ENCODE data around the gene IL6.

The IL6 gene

DNA sequence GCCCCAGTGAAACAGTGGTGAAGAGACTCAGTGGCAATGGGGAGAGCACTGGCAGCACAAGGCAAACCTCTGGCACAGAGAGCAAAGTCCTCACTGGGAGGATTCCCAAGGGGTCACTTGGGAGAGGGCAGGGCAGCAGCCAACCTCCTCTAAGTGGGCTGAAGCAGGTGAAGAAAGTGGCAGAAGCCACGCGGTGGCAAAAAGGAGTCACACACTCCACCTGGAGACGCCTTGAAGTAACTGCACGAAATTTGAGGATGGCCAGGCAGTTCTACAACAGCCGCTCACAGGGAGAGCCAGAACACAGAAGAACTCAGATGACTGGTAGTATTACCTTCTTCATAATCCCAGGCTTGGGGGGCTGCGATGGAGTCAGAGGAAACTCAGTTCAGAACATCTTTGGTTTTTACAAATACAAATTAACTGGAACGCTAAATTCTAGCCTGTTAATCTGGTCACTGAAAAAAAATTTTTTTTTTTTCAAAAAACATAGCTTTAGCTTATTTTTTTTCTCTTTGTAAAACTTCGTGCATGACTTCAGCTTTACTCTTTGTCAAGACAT lies 574 bp upstream of the IL6 start:
- FAIRE-seq (peak; percentile 92), DNase-seq (ENCODE audit: low spot score) (peak; percentile 94)

- FAIRE-seq (no peak), DNase-seq (ENCODE audit: low spot score) (no peak)
Measured at GRCh38 chr7:22727714-22728035, 675 bp downstream of the IL6 start.

DNA sequence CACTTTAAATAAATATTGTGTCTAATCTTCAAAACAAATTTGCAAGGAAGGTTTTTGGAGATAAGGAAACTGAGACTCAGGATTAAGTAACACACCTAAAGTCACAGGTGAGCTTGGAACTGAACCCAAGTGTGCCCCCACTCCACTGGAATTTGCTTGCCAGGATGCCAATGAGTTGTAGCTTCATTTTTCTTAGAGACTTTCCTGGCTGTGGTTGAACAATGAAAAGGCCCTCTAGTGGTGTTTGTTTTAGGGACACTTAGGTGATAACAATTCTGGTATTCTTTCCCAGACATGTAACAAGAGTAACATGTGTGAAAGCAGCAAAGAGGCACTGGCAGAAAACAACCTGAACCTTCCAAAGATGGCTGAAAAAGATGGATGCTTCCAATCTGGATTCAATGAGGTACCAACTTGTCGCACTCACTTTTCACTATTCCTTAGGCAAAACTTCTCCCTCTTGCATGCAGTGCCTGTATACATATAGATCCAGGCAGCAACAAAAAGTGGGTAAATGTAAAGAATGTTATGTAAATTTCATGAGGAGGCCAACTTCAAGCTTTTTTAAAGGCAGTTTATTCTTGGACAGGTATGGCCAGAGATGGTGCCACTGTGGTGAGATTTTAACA lies 1.5 kb downstream of the IL6 start:
- DNase-seq (ENCODE audit: low spot score): peak; percentile 79

GRCh38 chr7:22729180-22729825 lies 2.3 kb downstream of the IL6 start:
- FAIRE-seq: no peak

More for the DNA sequence above, 1.5 kb downstream of the IL6 start:
- FAIRE-seq: peak; percentile 84

GRCh38 chr7:22730066-22730710 lies 3.2 kb downstream of the IL6 start:
- FAIRE-seq (no peak), DNase-seq (ENCODE audit: low spot score) (no peak)

More at GRCh38 chr7:22729180-22729825, 2.3 kb downstream of the IL6 start:
- no peak for DNase-seq (ENCODE audit: low spot score)

DNA sequence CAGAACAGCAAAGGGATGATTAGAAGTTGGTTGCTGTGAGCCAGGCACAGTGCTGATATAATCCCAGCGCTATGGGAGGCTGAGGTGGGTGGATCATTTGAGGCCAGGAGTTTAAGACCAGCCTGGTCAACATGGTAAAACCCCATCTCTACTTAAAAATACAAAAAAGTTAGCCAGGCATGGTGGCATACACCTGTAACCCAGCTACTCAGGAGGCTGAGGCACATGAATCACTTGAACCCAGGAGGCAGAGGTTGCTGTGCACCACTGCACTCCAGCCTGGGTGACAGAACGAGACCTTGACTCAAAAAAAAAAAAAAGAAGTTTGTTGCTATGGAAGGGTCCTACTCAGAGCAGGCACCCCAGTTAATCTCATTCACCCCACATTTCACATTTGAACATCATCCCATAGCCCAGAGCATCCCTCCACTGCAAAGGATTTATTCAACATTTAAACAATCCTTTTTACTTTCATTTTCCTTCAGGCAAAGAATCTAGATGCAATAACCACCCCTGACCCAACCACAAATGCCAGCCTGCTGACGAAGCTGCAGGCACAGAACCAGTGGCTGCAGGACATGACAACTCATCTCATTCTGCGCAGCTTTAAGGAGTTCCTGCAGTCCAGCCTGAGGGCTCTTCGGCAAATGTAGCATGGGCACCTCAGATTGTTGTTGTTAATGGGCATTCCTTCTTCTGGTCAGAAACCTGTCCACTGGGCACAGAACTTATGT lies 4.1 kb downstream of the IL6 start:
- DNase-seq (ENCODE audit: low spot score): peak; percentile 92
- FAIRE-seq: peak; percentile 96

GRCh38 chr7:22731766-22732165 lies 4.8 kb downstream of the IL6 start:
- FAIRE-seq (no peak), DNase-seq (ENCODE audit: low spot score) (no peak)

DNA sequence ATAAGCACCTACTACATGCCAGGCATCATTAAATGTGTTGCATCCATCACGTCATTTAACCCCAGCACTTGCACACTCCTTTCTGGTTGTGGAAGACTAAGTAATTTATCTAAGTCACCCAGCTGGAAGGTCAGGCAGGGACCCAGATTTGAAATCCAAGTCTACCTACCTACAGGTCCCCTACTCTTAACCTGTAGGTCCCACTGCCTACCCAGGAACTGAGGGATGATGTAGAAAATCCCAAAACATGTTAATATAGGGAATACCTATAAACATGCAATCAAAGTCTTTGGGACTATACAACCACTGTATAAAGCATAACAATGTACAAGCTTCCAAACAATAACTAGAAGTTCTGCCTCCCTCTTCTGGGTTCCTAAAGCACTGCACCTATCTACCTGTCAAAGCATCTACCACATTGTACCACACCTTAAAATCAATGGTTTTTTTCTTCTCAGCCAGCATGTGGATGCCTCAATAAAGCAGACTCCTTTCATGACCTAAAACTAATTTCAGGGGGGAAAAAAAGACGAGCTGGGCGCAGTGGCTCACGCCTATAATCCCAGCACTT lies 5.6 kb downstream of the IL6 start:
- FAIRE-seq (no peak), DNase-seq (ENCODE audit: low spot score) (peak; percentile 27)

GRCh38 chr7:22733761-22734160 lies 6.8 kb downstream of the IL6 start:
- no peak for FAIRE-seq
- no peak for DNase-seq (ENCODE audit: low spot score)

DNA sequence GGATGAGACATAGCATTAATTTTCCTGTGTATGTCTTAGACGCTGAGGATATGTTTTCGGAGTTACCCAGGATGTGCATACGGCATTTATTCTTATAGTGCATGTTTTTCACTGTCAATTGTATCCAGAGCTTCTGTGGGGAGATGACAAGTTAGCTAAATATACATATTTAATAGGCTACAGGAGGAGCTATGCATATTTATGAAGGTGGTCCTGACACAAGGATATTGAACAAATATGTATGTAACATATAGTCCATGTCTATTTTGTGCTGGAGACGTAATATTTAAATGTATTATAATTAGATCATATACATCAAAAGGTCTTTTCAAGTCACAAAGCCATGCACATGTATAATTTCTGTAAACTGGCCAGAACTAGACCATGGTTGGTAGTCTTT lies 16.0 kb downstream of the IL6 start:
- no peak for DNase-seq (ENCODE audit: low spot score)
- no peak for FAIRE-seq

DNA sequence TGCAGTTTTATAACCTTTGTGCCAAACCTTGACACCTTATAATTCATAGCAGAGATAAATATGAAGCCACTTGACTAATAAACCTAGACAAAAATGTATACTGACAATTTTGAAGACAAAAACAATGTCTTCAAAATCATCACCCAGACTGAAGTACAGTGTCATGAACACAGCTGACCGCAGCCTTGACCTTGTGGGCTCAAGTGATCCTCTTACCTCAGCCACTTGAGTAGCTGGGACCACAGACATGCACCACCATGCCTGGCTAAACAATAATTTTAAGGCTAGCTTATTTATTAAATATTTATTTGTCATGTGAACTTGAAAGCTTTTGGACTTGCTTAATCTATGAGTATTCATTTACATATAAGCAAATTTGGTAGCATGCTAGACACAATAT lies 24.3 kb downstream of the IL6 start:
- no peak for FAIRE-seq
- DNase-seq (ENCODE audit: low spot score): no peak

- no peak for FAIRE-seq
- DNase-seq (ENCODE audit: low spot score): no peak
Measured at GRCh38 chr7:22757338-22757994, 30.5 kb downstream of the IL6 start.

- FAIRE-seq (no peak), DNase-seq (ENCODE audit: low spot score) (no peak)
Measured at GRCh38 chr7:22758576-22758975, 31.6 kb downstream of the IL6 start.

DNA sequence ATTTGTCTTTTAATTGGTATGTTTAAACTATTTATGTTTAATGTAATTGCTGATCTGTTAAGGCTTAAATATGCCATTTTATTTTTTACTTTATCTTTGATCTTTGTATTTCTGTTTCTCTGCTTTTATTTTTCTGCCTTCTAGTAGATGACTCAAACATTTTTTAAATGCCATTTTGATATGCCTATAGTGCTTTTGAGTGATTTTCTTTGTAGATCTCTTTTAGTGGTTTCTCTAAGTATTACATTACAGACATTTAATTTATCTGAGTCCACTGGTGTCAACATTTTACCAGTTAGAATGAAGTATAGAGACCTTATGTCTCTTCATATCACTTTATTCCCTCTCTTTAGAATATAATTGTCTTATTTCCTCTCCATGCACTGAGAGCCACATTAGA lies 32.7 kb downstream of the IL6 start:
- FAIRE-seq (peak; percentile 53), DNase-seq (ENCODE audit: low spot score) (no peak)

DNA sequence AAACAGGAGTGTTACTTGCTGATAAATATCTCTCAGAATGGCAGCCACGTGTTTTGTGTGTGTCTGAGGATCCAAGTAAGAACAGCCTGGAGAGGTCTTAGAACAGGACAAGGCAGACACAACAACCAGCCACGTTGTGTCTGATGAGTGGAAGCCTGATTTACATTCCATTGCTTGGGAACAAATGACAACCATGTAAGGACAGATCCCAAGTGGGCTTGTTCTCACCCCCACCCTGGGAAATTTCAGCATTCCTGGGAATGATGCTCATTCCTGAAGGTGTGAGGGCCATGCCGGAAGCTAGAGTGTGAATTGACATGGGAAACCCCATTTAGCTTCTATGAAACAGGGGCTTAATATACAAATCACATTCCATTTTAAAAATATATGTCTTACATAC lies 35.9 kb downstream of the IL6 start:
- no peak for DNase-seq (ENCODE audit: low spot score)
- FAIRE-seq: no peak

GRCh38 chr7:22765609-22766008 lies 38.6 kb downstream of the IL6 start:
- FAIRE-seq (no peak), DNase-seq (ENCODE audit: low spot score) (no peak)

DNA sequence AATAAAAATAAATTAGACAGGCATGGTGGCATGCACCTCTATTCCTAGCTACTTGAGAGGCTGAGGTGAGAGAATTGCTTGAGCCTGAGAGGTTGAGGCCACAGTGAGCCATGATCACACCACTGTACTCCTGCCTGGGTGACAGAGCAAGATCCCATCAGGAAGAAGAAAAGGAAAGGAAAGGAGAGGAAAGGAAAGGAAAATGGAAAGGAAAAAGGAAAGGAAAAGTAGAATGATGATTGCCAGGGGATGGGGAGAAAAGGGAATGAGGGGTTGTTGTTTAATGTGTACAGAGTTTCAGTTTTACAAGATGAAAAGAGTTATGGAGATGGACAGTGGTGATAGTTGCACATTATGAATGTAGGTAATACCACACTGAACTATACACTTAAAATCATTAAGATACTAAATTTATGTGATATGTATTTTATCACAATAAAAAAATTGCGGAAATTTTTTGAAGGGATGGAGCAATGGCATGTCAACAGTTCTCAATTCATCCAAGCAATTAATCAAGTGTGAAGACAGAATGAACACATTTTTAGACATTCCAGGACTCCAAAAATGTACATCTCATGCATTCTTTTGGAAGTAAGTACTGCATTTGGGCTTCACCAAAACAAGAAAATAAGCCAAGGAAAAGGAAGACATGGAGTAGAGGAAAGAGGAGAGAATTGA lies 44.3 kb downstream of the IL6 start:
- FAIRE-seq: no peak

DNA sequence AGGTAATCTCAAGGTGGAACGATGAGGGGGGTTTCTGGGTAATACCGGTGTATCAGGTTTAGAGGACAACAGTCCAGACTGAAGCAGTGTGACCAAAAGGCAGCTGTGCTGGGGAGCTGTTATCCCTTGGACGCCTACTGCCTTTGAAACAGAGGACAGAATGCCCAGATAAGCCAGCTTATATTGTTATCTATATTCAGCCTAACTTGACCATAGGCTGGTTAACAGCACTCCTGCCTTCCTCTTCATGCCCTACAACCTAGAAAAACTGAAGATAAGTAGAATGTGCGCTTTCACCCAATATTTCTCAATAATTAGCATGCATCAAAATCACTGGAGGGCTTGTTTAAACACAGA lies 44.9 kb downstream of the IL6 start:
- no peak for DNase-seq (ENCODE audit: low spot score)

More for the DNA sequence above, 44.3 kb downstream of the IL6 start:
- DNase-seq (ENCODE audit: low spot score): no peak

DNA sequence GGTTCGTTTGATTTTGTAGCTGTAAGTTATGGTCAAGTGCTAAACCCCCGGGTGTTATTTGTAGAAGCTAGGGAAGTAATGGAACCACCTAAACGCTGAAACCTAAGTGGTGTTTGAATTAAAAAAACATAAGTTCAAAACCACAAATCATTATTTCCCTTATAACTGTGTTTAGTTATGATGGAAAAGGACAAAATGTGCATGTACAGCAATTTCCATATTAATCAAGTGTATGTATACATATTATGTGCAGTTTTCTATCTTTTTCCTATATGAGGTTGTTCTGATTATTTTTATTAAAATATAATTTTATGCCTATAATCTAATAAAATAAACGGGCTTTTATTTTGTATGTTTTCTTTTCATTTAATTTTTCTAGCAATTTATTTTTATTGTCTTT lies 45.9 kb downstream of the IL6 start:
- DNase-seq (ENCODE audit: low spot score): no peak

More for the DNA sequence above, 44.9 kb downstream of the IL6 start:
- no peak for FAIRE-seq

DNA sequence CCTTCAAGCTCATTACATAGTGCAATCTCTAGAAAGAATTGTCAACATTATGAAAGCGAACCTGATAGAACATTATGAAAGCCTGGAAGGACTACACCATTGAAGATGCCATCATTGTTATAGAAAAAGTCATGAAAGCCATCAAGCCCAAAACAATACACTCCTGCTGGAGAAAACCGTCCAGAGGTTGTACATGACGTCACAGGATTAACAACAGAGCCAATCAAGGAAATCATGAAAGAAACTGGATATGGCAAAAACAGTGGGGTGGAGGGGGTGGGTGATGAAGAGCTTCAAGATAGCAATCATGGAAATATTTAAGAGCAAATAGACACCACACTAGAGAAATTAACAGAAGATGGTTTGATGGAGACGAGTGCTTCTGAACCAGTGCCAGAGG lies 50.0 kb downstream of the IL6 start:
- no peak for DNase-seq (ENCODE audit: low spot score)
- FAIRE-seq: no peak

More for the DNA sequence above, 45.9 kb downstream of the IL6 start:
- FAIRE-seq: peak; percentile 2

All from RCC 7860 (cell line).